Keratinocyte (primary cell): Measurements from ENCODE around the gene RIT2. TPM values are rescaled to one million over a fixed set of nuclear protein-coding genes. Genes with fewer than 3 reads are reported as not detected.

ENCODE experiments used
- DNase-seq: peaks from one replicate; pipeline ENCODE4 v3.0.0-alpha.2; 2011; ENCODE audit warnings: low read depth, missing footprints, low spot score
- FAIRE-seq: peaks from 2 replicates; lab custom pipeline; 2011; peaks lifted over from hg19 to GRCh38; lab: Jason Lieb, UNC
- H2AFZ ChIP-seq: 2 replicates; pipeline ENCODE4 v1.6.0; 2012; ENCODE audit warnings: low read length, control low read depth, inconsistent platforms; ENCODE audit not compliant: control insufficient read depth
- H3K27ac ChIP-seq: 2 replicates; pipeline ENCODE4 v1.5.1; 2011; ENCODE audit warnings: low read length; ENCODE audit not compliant: control insufficient read depth, insufficient read depth
- H3K27me3 ChIP-seq: 3 replicates; pipeline ENCODE4 v1.6.0; 2011; ENCODE audit warnings: low read length; ENCODE audit not compliant: control insufficient read depth, insufficient read depth; ENCODE audit errors: extremely low read depth
- H3K36me3 ChIP-seq, 2 experiments: 2 replicates in 1 of 2; 3 replicates in 1 of 2; pipeline ENCODE4 v1.5.1; 2011; ENCODE audit warnings: low read length in 2 of 2, mild to moderate bottlenecking in 1 of 2; ENCODE audit not compliant: control insufficient read depth in 2 of 2, insufficient read depth in 2 of 2; ENCODE audit errors: extremely low read depth in 1 of 2
- H3K4me1 ChIP-seq: 3 replicates; pipeline ENCODE4 v1.5.1; 2011; ENCODE audit warnings: low read length; ENCODE audit not compliant: control insufficient read depth, insufficient read depth; ENCODE audit errors: extremely low read depth
- H3K4me2 ChIP-seq: 3 replicates; pipeline ENCODE4 v1.6.0; 2011; ENCODE audit warnings: low read depth, low read length; ENCODE audit not compliant: control insufficient read depth, insufficient read depth; ENCODE audit errors: extremely low read depth
- H3K4me3 ChIP-seq, 3 experiments: fragments of 200-600 bp in 1 of 3; sonication (generic) in 1 of 3; 2 replicates in 2 of 3; 3 replicates in 1 of 3; pipeline ENCODE4 v1.5.1; 2011 to 2016; ENCODE audit warnings: low read length in 3 of 3, mild to moderate bottlenecking in 3 of 3, control low read depth in 2 of 3, inconsistent platforms in 1 of 3, low read depth in 1 of 3, mixed read lengths in 1 of 3, mixed run types in 1 of 3, moderate library complexity in 1 of 3; ENCODE audit not compliant: control insufficient read depth in 2 of 3, insufficient read depth in 2 of 3; ENCODE audit errors: extremely low read depth in 1 of 3
- H3K79me2 ChIP-seq: 2 replicates; pipeline ENCODE4 v1.6.0; 2012; ENCODE audit warnings: low read length; ENCODE audit not compliant: control insufficient read depth, insufficient read depth
- H3K9ac ChIP-seq: 3 replicates; pipeline ENCODE4 v1.6.0; 2011; ENCODE audit warnings: low read length; ENCODE audit not compliant: control insufficient read depth, insufficient read depth; ENCODE audit errors: extremely low read depth
- H3K9me1 ChIP-seq: 3 replicates; pipeline ENCODE4 v1.6.0; 2011; ENCODE audit warnings: low read length; ENCODE audit not compliant: control insufficient read depth, insufficient read depth; ENCODE audit errors: extremely low read depth
- H3K9me3 ChIP-seq: 2 replicates; pipeline ENCODE4 v1.5.1; 2012; ENCODE audit warnings: low read depth, low read length; ENCODE audit not compliant: control insufficient read depth
- H4K20me1 ChIP-seq: 3 replicates; pipeline ENCODE4 v1.6.0; 2011; ENCODE audit warnings: low read length; ENCODE audit not compliant: control insufficient read depth, insufficient read depth; ENCODE audit errors: extremely low read depth
- CTCF ChIP-seq, 3 experiments: IDR thresholded peaks in 1 of 3; conservative IDR thresholded peaks in 1 of 3; optimal IDR thresholded peaks in 1 of 3; 2 replicates in 2 of 3; 3 replicates in 1 of 3; pipeline versions ENCODE3 to v1.5.1; 2011; ENCODE audit warnings: low read length in 3 of 3, mild to moderate bottlenecking in 3 of 3, moderate library complexity in 2 of 3, control low read depth in 1 of 3, inconsistent platforms in 1 of 3; ENCODE audit not compliant: insufficient read depth in 2 of 3; ENCODE audit errors: extremely low read depth in 1 of 3
- EZH2 ChIP-seq: IDR thresholded peaks from one replicate; pipeline ENCODE4 v1.6.1; 2012; ENCODE audit warnings: inconsistent platforms, mild to moderate bottlenecking, low read length, moderate library complexity
- dilution Hi-C: fragments of 300-500 bp; cut with MboI; formaldehyde crosslinking; loops from one replicate; pipeline ENCODE4 v1.7.0; 2020; ENCODE audit warnings: low sequenced_read_pairs; ENCODE audit not compliant: extremely low pct_ligation_motif_present
- polyA plus RNA-seq, 5 experiments: library from polyadenylated mRNA; depleted of rRNA in 3 of 5; stranded (reverse) in 3 of 5; stranded (forward) in 1 of 5; unstranded in 1 of 5; fragments of >200 nt; gene quantifications; 1 replicate in 1 of 5; 2 replicates in 3 of 5; 3 replicates in 1 of 5; pipeline versions ENCODE4 v1.2.1 to v1.2.3, GENCODE V29; 2011 to 2012; ENCODE audit warnings: missing spikeins in 2 of 5, low read depth in 1 of 5, low replicate concordance in 1 of 5

The RIT2 gene
- polyA plus RNA-seq, 1 donor (not counting 4 experiments of a cell fraction or from before 2014, with no cell fraction given) = not detected

- Histone ChIP-seq H2AFZ (no peak overlapping the region), H3K4me3 (no peak overlapping the region), H4K20me1 (no peaks in the 10 kb centered on the region), H3K27me3 (no peaks in the 10 kb centered on the region), H3K79me2 (no peaks in the 10 kb centered on the region), H3K9ac (no peak overlapping the region), H3K9me3 (no peaks in the 10 kb centered on the region), H3K9me1 (no peaks in the 10 kb centered on the region), H3K4me2 (no peak overlapping the region), H3K27ac (no peak overlapping the region), H3K4me1 (no peaks in the 10 kb centered on the region), H3K36me3 (no peaks in the 10 kb centered on the region)
- FAIRE-seq = no peak
- dilution Hi-C loops = no loop called here
- TF ChIP-seq EZH2 (no peak), CTCF (optimal IDR thresholded peaks at IDR 0.05 in 1 of 3, IDR thresholded peaks at IDR 0.05 in 1 of 3, conservative IDR thresholded peaks at IDR 0.05 in 1 of 3; ENCODE audit: extremely low read depth in 1 of 3, insufficient read depth in 2 of 3, low read length in 3 of 3) (no peak)
- DNase-seq = no peak
These were observed 14.6 kb upstream of the RIT2 start for GRCh38 chr18:43129946-43130524.

GRCh38 chr18:43125471-43125870 is 10.0 kb upstream of the RIT2 start:
- no peak for FAIRE-seq
- H3K79me2 ChIP-seq = no peaks in the 10 kb centered on the region
- dilution Hi-C loops = no loop called here
- H3K27ac ChIP-seq = no peak overlapping the region
- no peaks in the 10 kb centered on the region for H3K9me1 ChIP-seq
- no peak overlapping the region for H3K4me3 ChIP-seq
- no peak for DNase-seq
- no peaks in the 10 kb centered on the region for H3K27me3 ChIP-seq
- no peaks in the 10 kb centered on the region for H3K36me3 ChIP-seq
- no peaks in the 10 kb centered on the region for H3K4me1 ChIP-seq
- H3K9me3 ChIP-seq = no peaks in the 10 kb centered on the region
- no peaks in the 10 kb centered on the region for H4K20me1 ChIP-seq
- TF ChIP-seq EZH2 (no peak), CTCF (optimal IDR thresholded peaks at IDR 0.05 in 1 of 3, IDR thresholded peaks at IDR 0.05 in 1 of 3, conservative IDR thresholded peaks at IDR 0.05 in 1 of 3; ENCODE audit: extremely low read depth in 1 of 3, insufficient read depth in 2 of 3, low read length in 3 of 3) (no peak)
- no peak overlapping the region for H3K4me2 ChIP-seq
- H2AFZ ChIP-seq = no peak overlapping the region
- no peak overlapping the region for H3K9ac ChIP-seq
